HEK293T (cell line): ENCODE results near the gene MINDY4.

Experiments used
- CTCF ChIA-PET: fragments of 350-600 bp; formaldehyde crosslinking; extraction: SDS; loops from one replicate; lab custom pipeline; 2021; ENCODE audit warnings: antibody characterized with exemption, inconsistent platforms; lab: Yijun Ruan, JAX
- POLR2A ChIA-PET: fragments of 350-600 bp; formaldehyde crosslinking; extraction: SDS; loops from one replicate; lab custom pipeline; 2020; ENCODE audit warnings: antibody characterized with exemption, inconsistent platforms; lab: Yijun Ruan, JAX
- DNase-seq: peaks from one replicate; pipeline ENCODE4 v3.0.0; 2012; ENCODE audit warnings: mixed read lengths; ENCODE audit errors: extremely low spot score
- ARNT ChIP-seq: fragments of 450-650 bp; IDR thresholded peaks from 2 replicates; pipeline ENCODE4 v1.6.1; 2017; ENCODE audit warnings: mild to moderate bottlenecking
- BHLHE40 ChIP-seq: fragments of 450-650 bp; IDR thresholded peaks from 2 replicates; pipeline ENCODE4 v1.6.1; 2016; ENCODE audit warnings: mild to moderate bottlenecking, moderate library complexity, borderline replicate concordance
- CTBP1 ChIP-seq: fragments of 450-650 bp; IDR thresholded peaks from 2 replicates; pipeline ENCODE4 v1.6.1; 2016; ENCODE audit warnings: borderline replicate concordance
- ELF4 ChIP-seq: fragments of 450-650 bp; IDR thresholded peaks from 2 replicates; pipeline ENCODE4 v1.6.1; 2017; ENCODE audit warnings: antibody characterized with exemption
- FOXA1 ChIP-seq: fragments of 450-650 bp; IDR thresholded peaks from 2 replicates; pipeline ENCODE4 v1.6.1; 2016; ENCODE audit warnings: mild to moderate bottlenecking
- FOXK2 ChIP-seq: fragments of 450-650 bp; IDR thresholded peaks from 2 replicates; pipeline ENCODE4 v1.6.1; 2016; ENCODE audit warnings: mild to moderate bottlenecking
- FOXM1 ChIP-seq: fragments of 450-650 bp; IDR thresholded peaks from 2 replicates; pipeline ENCODE4 v1.6.1; 2017; ENCODE audit warnings: mild to moderate bottlenecking, borderline replicate concordance
- HDGF ChIP-seq: fragments of 450-650 bp; IDR thresholded peaks from 2 replicates; pipeline ENCODE4 v1.6.1; 2017; ENCODE audit warnings: antibody characterized with exemption, borderline replicate concordance
- L3MBTL2 ChIP-seq: fragments of 450-650 bp; conservative IDR thresholded peaks from 2 replicates; pipeline ENCODE4 v1.6.1; 2016; ENCODE audit warnings: mild to moderate bottlenecking
- LEF1 ChIP-seq: fragments of 450-650 bp; IDR thresholded peaks from 2 replicates; pipeline ENCODE4 v1.6.1; 2017; ENCODE audit warnings: mild to moderate bottlenecking, borderline replicate concordance
- NFRKB ChIP-seq: fragments of 450-650 bp; IDR thresholded peaks from 2 replicates; pipeline ENCODE4 v1.6.1; 2016; ENCODE audit warnings: mild to moderate bottlenecking, moderate library complexity
- PKNOX1 ChIP-seq: fragments of 450-650 bp; IDR thresholded peaks from 2 replicates; pipeline ENCODE4 v1.6.1; 2016
- SP1 ChIP-seq: fragments of 450-650 bp; IDR thresholded peaks from 2 replicates; pipeline ENCODE4 v1.6.1; 2017
- SUZ12 ChIP-seq: fragments of 450-650 bp; IDR thresholded peaks from 2 replicates; pipeline ENCODE4 v1.6.1; 2016; ENCODE audit warnings: mild to moderate bottlenecking
- TARDBP ChIP-seq: fragments of 450-650 bp; IDR thresholded peaks from 2 replicates; pipeline ENCODE4 v1.6.1; 2016
- ZNF384 ChIP-seq: fragments of 450-650 bp; IDR thresholded peaks from 2 replicates; pipeline ENCODE4 v1.6.1; 2016

The MINDY4 gene

GRCh38 chr7:30898411-30898810, 127.2 kb downstream of the MINDY4 start:
- ChIA-PET POLR2A (no interaction called here), CTCF (no interaction called here)
- DNase-seq: no peak
- TF ChIP-seq LEF1 (no peak), ARNT (no peak), TARDBP (no peak), SP1 (no peak)

- TF ChIP-seq CTBP1: no peak
- no peak for TF ChIP-seq ZNF384
- no peak for TF ChIP-seq LEF1
- TF ChIP-seq TARDBP: no peak
- TF ChIP-seq FOXM1: no peak
- no peak for TF ChIP-seq NFRKB
- TF ChIP-seq PKNOX1: no peak
- no peak for TF ChIP-seq FOXA1
- TF ChIP-seq BHLHE40: no peak
- no peak for TF ChIP-seq FOXK2
- no peak for TF ChIP-seq SUZ12
- DNase-seq: no peak
- CTCF ChIA-PET: no interaction called here
- POLR2A ChIA-PET: no interaction called here
These were observed 127.8 kb downstream of the MINDY4 start for GRCh38 chr7:30899066-30899465.

DNA sequence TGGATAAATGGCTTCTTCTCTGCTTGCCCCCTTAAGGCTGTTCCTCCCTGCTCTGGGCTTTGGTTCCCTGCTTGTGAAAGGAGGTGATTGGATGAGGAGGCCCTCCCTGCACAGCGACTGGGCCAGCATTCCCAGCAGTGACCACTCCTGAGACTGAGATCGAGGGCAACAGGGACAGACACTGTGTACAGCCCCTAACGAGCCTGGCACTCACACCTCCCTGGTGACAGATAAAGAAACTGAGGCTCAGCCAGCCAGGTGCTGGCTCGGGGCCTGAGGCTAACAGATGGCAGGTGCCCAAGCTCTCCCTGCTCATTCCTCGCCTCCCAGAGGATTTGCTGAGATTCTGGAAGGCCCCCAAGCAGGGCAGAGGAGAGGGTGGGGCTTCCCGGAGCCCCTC, 128.4 kb downstream of the MINDY4 start:
- CTCF ChIA-PET: no interaction called here
- POLR2A ChIA-PET: no interaction called here
- TF ChIP-seq FOXM1 (no peak), LEF1 (no peak), HDGF (no peak), ZNF384 (no peak), L3MBTL2 (no peak), BHLHE40 (no peak), NFRKB (no peak), FOXK2 (no peak), ELF4 (no peak), SP1 (no peak), TARDBP (no peak), FOXA1 (no peak)
- no peak for DNase-seq

DNA sequence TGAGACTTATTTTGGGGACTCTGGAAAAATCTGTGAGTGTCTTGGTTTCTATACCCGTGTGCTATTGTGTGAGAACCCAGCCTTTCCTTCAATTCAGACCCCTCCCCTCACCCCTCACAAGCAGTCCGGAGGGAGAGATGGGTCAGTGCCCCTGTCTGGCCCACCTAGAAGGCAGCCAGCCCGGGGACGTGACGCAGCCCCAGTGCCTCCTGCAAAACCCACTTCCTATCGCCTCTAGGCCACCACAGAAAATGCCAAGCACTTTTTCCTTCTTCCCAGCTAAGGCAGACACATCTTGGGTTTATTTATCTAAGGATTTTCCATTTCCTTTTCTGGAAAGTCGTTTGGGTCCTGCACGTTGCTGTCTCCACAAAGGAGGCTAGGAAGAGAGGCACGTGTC, 128.8 kb downstream of the MINDY4 start:
- CTCF ChIA-PET: no interaction called here
- DNase-seq: no peak
- no peak for TF ChIP-seq FOXM1
- TF ChIP-seq TARDBP: no peak
- TF ChIP-seq SUZ12: no peak
- TF ChIP-seq FOXA1: no peak
- no peak for TF ChIP-seq SP1
- no peak for TF ChIP-seq CTBP1
- no peak for TF ChIP-seq PKNOX1
- no peak for TF ChIP-seq ARNT
- no peak for TF ChIP-seq ELF4
- no peak for TF ChIP-seq BHLHE40
- TF ChIP-seq LEF1: no peak
- TF ChIP-seq HDGF: no peak
- TF ChIP-seq NFRKB: no peak
- TF ChIP-seq ZNF384: no peak
- no peak for TF ChIP-seq FOXK2
- no peak for TF ChIP-seq L3MBTL2
- POLR2A ChIA-PET: no interaction called here

GRCh38 chr7:30900803-30901362, 129.7 kb downstream of the MINDY4 start:
- no peak for TF ChIP-seq SP1
- TF ChIP-seq TARDBP: no peak
- TF ChIP-seq PKNOX1: no peak
- no peak for TF ChIP-seq ELF4
- no peak for TF ChIP-seq ARNT
- no peak for TF ChIP-seq SUZ12
- TF ChIP-seq LEF1: no peak
- no peak for TF ChIP-seq FOXM1
- no peak for TF ChIP-seq L3MBTL2
- TF ChIP-seq BHLHE40: no peak
- no peak for TF ChIP-seq CTBP1
- no peak for TF ChIP-seq ZNF384
- TF ChIP-seq FOXK2: no peak
- TF ChIP-seq HDGF: no peak
- TF ChIP-seq NFRKB: no peak
- no peak for TF ChIP-seq FOXA1
- DNase-seq: no peak
- POLR2A ChIA-PET: no interaction called here
- CTCF ChIA-PET: no interaction called here

DNA sequence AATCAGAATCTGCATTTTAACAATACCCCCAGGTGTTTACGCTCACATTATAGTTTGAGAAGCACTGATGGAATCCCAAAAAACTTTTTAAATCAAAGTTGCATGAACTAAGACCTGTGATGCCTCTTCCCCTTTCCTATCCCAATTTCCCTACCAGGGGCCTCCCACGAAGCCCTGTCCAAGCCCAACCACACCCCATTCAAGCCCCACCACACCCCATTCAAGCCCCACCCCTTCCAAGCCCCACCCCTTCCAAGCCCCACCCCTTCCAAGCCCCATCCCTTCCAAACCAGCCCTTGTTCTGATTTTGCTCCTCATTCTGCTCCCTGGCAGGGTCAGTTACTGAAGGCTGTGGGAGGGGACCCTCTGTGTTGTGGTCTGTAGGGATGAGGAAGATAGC, 130.6 kb downstream of the MINDY4 start:
- ChIA-PET POLR2A (no interaction called here), CTCF (no interaction called here)
- DNase-seq: peak; percentile 24
- no peak for TF ChIP-seq HDGF
- TF ChIP-seq ARNT: no peak

DNA sequence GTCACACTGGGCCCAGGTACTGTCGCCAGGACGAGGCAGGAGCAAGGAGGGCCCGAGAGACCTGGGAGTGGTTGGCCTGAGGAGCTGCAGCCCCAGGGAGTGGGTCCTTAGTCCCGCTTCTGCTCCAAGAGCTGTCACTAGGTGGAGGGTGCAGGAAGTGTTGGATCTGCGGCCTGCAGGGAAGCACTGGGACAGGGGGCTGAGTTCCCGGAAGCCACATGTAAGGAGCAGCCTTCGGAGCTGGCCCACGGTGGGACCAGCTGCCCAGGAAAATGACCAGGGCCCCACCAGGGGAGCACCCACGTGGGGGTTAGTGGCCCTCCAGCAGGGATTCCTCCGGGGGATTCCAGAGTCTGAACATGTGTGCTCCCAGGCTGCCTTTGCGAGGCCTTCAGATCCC, 131.2 kb downstream of the MINDY4 start:
- POLR2A ChIA-PET: no interaction called here
- TF ChIP-seq FOXA1: no peak
- no peak for TF ChIP-seq LEF1
- TF ChIP-seq SUZ12: no peak
- TF ChIP-seq ARNT: no peak
- no peak for TF ChIP-seq BHLHE40
- no peak for TF ChIP-seq FOXK2
- TF ChIP-seq ELF4: no peak
- TF ChIP-seq HDGF: no peak
- TF ChIP-seq PKNOX1: no peak
- no peak for TF ChIP-seq CTBP1
- no peak for TF ChIP-seq TARDBP
- DNase-seq: no peak
- CTCF ChIA-PET: no interaction called here
